Motor neuron (in vitro differentiated cells): Measurements from ENCODE around the gene ST8SIA6. TPM values are rescaled to one million over a fixed set of nuclear protein-coding genes. Genes with fewer than 3 reads are reported as not detected.
A peak's percentile ranks its signal among the peaks of the same experiment; 100 is the strongest.

Experiments
- ATAC-seq, 8 experiments: fragments of 200-7000 bp; cut with Tn5 transposase; replicated peaks in 6 of 8; 2 replicates each; pipeline ENCODE4 v1.8.0; 2021; ENCODE audit warnings: mild to moderate bottlenecking in 8 of 8, moderate library complexity in 8 of 8
- H3K27ac ChIP-seq, 2 donors: fragments of 250-450 bp; sonication (Bioruptor Pico); 2 replicates each; pipeline ENCODE4 v1.9.0; 2021; ENCODE audit warnings: antibody characterized with exemption in 2 of 2, mild to moderate bottlenecking in 2 of 2, moderate library complexity in 1 of 2
- H3K4me1 ChIP-seq, 2 donors: fragments of 250-450 bp; sonication (Bioruptor Pico); replicated peaks in 1 of 2; 2 replicates each; pipeline ENCODE4 v1.6.1; 2021; ENCODE audit warnings: antibody characterized with exemption in 2 of 2, mild to moderate bottlenecking in 2 of 2, moderate library complexity in 1 of 2
- H3K4me3 ChIP-seq, 5 donors: fragments of 250-450 bp; sonication (Bioruptor Pico); 2 replicates each; pipeline ENCODE4 v1.9.0; 2021; ENCODE audit warnings: antibody characterized with exemption in 5 of 5, mild to moderate bottlenecking in 5 of 5, moderate library complexity in 4 of 5
- WGBS, 10 experiments: fragments of 450-650 bp; shearing (Covaris generic); methylation state at CpG; one replicate each; pipeline ENCODE4 v1.0.0; 2022; 5-methylcytosine and 5-hydroxymethylcytosine counted together
- in situ Hi-C, 9 experiments: fragments of 400-800 bp; cut with MboI; loops; one replicate each; pipeline ENCODE4 v1.15.0; 2021; ENCODE audit warnings: low sequenced_read_pairs in 9 of 9, low pct_unique_long_range_greater_than_20kb in 2 of 9; ENCODE audit not compliant: unreplicated experiment in 9 of 9
- total RNA-seq, 8 experiments: library from RNA; unstranded; fragments of 300-600 nt; gene quantifications; 2 replicates each; pipeline versions ENCODE4 v1.2.3 to v1.2.4, GENCODE V29; 2022

Gene ST8SIA6
- total RNA-seq, 8 experiments from 2014 or later = 0.14 to 4.5 (median 0.24) TPM; not detected in 1

DNA sequence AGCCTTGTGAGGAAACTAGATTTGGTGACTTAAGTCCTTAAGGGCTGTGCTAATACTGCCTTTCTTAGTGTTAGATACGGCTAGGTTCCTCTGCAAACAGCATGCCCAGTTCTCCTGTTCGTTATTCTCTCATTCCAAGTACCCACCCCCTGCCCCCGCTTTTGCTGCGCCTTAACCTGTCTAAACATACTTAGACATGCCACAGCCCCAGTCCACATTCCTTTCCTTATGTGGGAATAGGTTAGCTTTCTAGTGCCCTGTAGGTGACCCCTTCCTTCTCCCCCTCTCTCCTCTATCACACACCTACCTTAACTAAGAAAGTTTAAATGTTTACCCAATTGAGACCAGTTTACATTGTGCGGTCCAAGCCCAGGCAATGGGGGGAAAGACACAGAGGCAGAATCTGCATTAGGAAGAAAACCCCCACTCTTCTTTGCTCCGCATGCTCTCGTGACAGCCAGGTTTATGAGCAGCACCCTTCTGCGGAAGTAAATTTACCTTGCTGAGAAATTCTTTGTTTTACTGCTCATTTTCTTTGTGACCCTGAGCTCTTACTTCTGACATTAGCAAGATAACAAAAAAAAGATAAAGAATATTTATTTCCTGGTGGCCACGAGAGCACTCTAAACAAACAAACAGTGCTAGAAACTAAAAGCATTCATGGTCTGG is 177.5 kb downstream of the ST8SIA6 start:
- 30 to 93% (median 82%) methylated on average over 2 to 9 of the region's 9 CpGs for WGBS, 10 experiments
- Histone ChIP-seq H3K27ac (no peak overlapping the region), H3K4me1 (no peaks in the 10 kb centered on the region), H3K4me3 (no peak overlapping the region)
- no peak for ATAC-seq
- in situ Hi-C loops = loop anchor here in 2 of 9 experiments (25.0 kb wide), 3 partner anchors 160 to 310 kb away; no protein-coding TSS in a partner anchor

DNA sequence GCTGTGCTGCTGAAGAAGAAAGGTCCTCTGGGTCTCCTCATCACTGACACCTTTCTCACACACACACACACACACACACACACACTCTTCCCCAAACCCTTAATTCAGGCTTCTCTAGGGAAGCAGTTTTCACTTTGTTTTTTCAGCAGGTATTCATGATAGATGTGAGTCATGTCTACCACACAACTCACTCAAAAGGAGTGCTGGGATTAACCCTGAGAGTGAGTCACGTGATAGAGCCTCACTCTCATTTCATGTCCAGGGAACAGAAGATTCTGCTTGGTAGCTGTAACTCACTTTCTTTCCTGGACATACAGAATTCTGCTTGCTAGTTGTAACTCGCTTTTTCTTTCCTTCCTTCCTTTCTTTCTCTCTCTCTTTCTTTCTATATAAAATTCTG is 181.0 kb downstream of the ST8SIA6 start:
- Histone ChIP-seq H3K27ac (no peak overlapping the region), H3K4me3 (no peak overlapping the region), H3K4me1 (no peaks in the 10 kb centered on the region)
- in situ Hi-C loops = loop anchor here in 4 of 9 experiments (25.0 kb wide), 2 partner anchors 164 to 436 kb away; no protein-coding TSS in a partner anchor
- 20 to 86% (median 48%) methylated on average over 1 to 2 of the region's 2 CpGs; no CpG with 5 or more reads in 6 of the 10 experiments for WGBS, 10 experiments
- peak in 6 of 8 experiments; percentile 24 to 72 (median 41) for ATAC-seq

DNA sequence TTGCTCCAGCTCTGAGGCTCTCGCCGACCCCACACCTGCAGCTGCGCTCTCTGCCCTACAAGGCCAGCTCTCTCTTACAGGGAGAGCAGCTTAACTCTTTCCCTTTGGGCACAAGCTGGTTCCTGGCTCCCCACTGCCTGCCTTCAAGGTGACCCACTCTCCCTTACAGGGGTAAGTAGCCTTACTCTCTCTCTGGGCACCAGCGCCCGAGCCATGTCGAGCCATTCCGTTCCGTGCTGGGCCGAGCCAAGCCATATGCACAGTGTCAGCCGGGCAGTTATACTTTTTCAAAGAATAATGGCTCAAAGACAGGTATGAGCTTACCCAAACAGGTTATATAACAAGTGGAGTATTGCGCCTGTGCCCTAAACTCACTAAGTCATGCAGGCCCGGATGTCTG is 181.7 kb downstream of the ST8SIA6 start:
- 79 to 100% (median 92%) methylated on average over 1 to 11 of the region's 12 CpGs; no CpG with 5 or more reads in 3 of the 10 experiments for WGBS, 10 experiments
- no peak for ATAC-seq
- Histone ChIP-seq H3K4me1 (no peaks in the 10 kb centered on the region), H3K4me3 (no peak overlapping the region), H3K27ac (no peak overlapping the region)
- in situ Hi-C loops = loop anchor here in 4 of 9 experiments (25.0 kb wide), 2 partner anchors 165 to 435 kb away; no protein-coding TSS in a partner anchor

Other genes starting within 250 kb of the ST8SIA6 start
- 1,000 to 10,000 TPM in 4 of 8 experiments, 100 to 1,000 TPM in 4; 509 to 5,662 (median 997) TPM for gene VIM, start 226.4 kb downstream of the ST8SIA6 start, total RNA-seq
- gene HACD1, start 162.8 kb upstream of the ST8SIA6 start, total RNA-seq = 10 to 100 TPM in 1 of 8 experiments, 1 to 10 TPM in 7; 1.3 to 16.0 (median 6.5) TPM
- 10 to 100 TPM; 15.9 to 35.6 (median 25.8) TPM for gene STAM, start 189.6 kb upstream of the ST8SIA6 start, total RNA-seq